Left kidney (tissue), 2 donors: ENCODE measurements around the gene LHFPL2. TPM values are rescaled to one million over a fixed set of nuclear protein-coding genes. Genes with fewer than 3 reads are reported as not detected.

Experiments used
- DNase-seq: peaks from one replicate; pipeline ENCODE4 v3.0.0-alpha.2; 2013
- polyA plus RNA-seq: library from polyadenylated mRNA; unstranded; fragments of 120-200 nt; gene quantifications from one replicate; pipeline ENCODE4 v1.2.1, GENCODE V29; 2013; ENCODE audit not compliant: insufficient read length

The LHFPL2 gene
- polyA plus RNA-seq, 1 donor: 56.2 TPM

- DNase-seq: peak; percentile 70
These were observed 143.6 kb downstream of the LHFPL2 start for GRCh38 chr5:78504704-78505677.

GRCh38 chr5:78503958-78504653 lies 144.5 kb downstream of the LHFPL2 start:
- DNase-seq: no peak

GRCh38 chr5:78501411-78502352 lies 146.9 kb downstream of the LHFPL2 start:
- DNase-seq: no peak

- DNase-seq: no peak
These were observed 147.7 kb downstream of the LHFPL2 start for GRCh38 chr5:78500871-78501270.

GRCh38 chr5:78500028-78500427 lies 148.5 kb downstream of the LHFPL2 start:
- no peak for DNase-seq

GRCh38 chr5:78499485-78499884 lies 149.1 kb downstream of the LHFPL2 start:
- DNase-seq: no peak

GRCh38 chr5:78497573-78498533 lies 150.7 kb downstream of the LHFPL2 start:
- DNase-seq: no peak

- no peak for DNase-seq
These were observed 152.2 kb downstream of the LHFPL2 start for GRCh38 chr5:78496373-78496772.

- DNase-seq: no peak
These were observed 152.8 kb downstream of the LHFPL2 start for GRCh38 chr5:78495800-78496199.

- DNase-seq: no peak
These were observed 155.9 kb downstream of the LHFPL2 start for GRCh38 chr5:78492650-78493049.

GRCh38 chr5:78492224-78492623 lies 156.3 kb downstream of the LHFPL2 start:
- no peak for DNase-seq

GRCh38 chr5:78490709-78491485 lies 157.7 kb downstream of the LHFPL2 start:
- DNase-seq: no peak

GRCh38 chr5:78487846-78488245 lies 160.7 kb downstream of the LHFPL2 start:
- no peak for DNase-seq

GRCh38 chr5:78486218-78486617 lies 162.4 kb downstream of the LHFPL2 start:
- DNase-seq: no peak

- no peak for DNase-seq
These were observed 164.6 kb downstream of the LHFPL2 start for GRCh38 chr5:78483809-78484521.

- no peak for DNase-seq
These were observed 165.6 kb downstream of the LHFPL2 start for GRCh38 chr5:78482948-78483347.

- no peak for DNase-seq
These were observed 171.8 kb downstream of the LHFPL2 start for GRCh38 chr5:78476795-78477194.

GRCh38 chr5:78475370-78475769 lies 173.2 kb downstream of the LHFPL2 start:
- DNase-seq: no peak

- no peak for DNase-seq
These were observed 174.8 kb downstream of the LHFPL2 start for GRCh38 chr5:78473751-78474150.
